ENCODE data around the gene RNF167.

DNA sequence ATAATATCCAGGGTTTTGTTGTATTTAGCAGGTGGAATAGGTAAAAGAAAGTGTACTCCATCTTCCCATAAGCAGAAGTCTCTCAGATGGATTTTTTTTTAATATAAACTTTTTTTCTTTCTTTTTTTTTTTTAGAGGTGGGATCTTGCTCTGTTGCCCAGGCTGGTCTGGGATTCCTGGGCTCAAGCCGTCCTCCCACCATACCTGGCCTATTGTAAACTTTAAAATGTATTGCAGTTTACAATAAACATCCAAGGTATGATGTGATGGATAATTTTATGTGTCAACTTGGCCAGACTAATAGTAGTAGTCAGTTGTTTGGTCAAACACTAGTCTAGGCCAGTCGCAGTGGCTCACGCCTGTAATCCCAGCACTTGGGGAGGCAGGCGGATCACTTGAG, 18.7 kb upstream of the RNF167 start:
- TF ChIP-seq, protein P1, sequence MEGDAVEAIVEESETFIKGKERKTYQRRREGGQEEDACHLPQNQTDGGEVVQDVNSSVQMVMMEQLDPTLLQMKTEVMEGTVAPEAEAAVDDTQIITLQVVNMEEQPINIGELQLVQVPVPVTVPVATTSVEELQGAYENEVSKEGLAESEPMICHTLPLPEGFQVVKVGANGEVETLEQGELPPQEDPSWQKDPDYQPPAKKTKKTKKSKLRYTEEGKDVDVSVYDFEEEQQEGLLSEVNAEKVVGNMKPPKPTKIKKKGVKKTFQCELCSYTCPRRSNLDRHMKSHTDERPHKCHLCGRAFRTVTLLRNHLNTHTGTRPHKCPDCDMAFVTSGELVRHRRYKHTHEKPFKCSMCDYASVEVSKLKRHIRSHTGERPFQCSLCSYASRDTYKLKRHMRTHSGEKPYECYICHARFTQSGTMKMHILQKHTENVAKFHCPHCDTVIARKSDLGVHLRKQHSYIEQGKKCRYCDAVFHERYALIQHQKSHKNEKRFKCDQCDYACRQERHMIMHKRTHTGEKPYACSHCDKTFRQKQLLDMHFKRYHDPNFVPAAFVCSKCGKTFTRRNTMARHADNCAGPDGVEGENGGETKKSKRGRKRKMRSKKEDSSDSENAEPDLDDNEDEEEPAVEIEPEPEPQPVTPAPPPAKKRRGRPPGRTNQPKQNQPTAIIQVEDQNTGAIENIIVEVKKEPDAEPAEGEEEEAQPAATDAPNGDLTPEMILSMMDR (IDR thresholded peaks at IDR 0.05): no peak
- TF ChIP-seq POLR2AphosphoS5 (IDR thresholded peaks at IDR 0.05): no peak
- no peak for TF ChIP-seq POLR2A (IDR thresholded peaks at IDR 0.05)
- TF ChIP-seq EP300 (IDR thresholded peaks at IDR 0.05): no peak

Data from upper lobe of left lung (tissue), 4 donors.